Astrocyte (in vitro differentiated cells and primary cell): ENCODE results near the gene MAML2. TPM values are rescaled to one million over a fixed set of nuclear protein-coding genes. Genes with fewer than 3 reads are reported as not detected.

Experiments used
- DNase-seq: peaks from one replicate; pipeline ENCODE4 v3.0.0-alpha.2; 2010; ENCODE audit warnings: low read depth
- FAIRE-seq: peaks from 2 replicates; lab custom pipeline; 2011; peaks lifted over from hg19 to GRCh38; lab: Jason Lieb, UNC
- H2AFZ ChIP-seq: 2 replicates; pipeline ENCODE4 v1.6.0; 2012; ENCODE audit warnings: low read depth, low read length, inconsistent platforms
- H3K27ac ChIP-seq: 2 replicates; pipeline ENCODE4 v1.5.1; 2011; ENCODE audit warnings: low read depth, low read length, inconsistent platforms
- H3K27me3 ChIP-seq: 2 replicates; pipeline ENCODE4 v1.6.0; 2011; ENCODE audit warnings: low read length, inconsistent platforms; ENCODE audit not compliant: insufficient read depth
- H3K36me3 ChIP-seq: 2 replicates; pipeline ENCODE4 v1.5.1; 2011; ENCODE audit warnings: low read length, inconsistent platforms; ENCODE audit not compliant: insufficient read depth
- H3K4me1 ChIP-seq: 2 replicates; pipeline ENCODE4 v1.5.1; 2011; ENCODE audit warnings: low read length, inconsistent platforms; ENCODE audit not compliant: insufficient read depth
- H3K4me2 ChIP-seq: 2 replicates; pipeline ENCODE4 v1.6.0; 2012; ENCODE audit warnings: low read length, inconsistent platforms
- H3K4me3 ChIP-seq: 2 replicates; pipeline ENCODE4 v1.5.1; 2011; ENCODE audit warnings: low read depth, mild to moderate bottlenecking, low read length, inconsistent platforms; ENCODE audit not compliant: insufficient read depth
- H3K79me2 ChIP-seq: 2 replicates; pipeline ENCODE4 v1.6.0; 2012; ENCODE audit warnings: mild to moderate bottlenecking, low read length, inconsistent platforms; ENCODE audit not compliant: insufficient read depth
- H3K9ac ChIP-seq: 2 replicates; pipeline ENCODE4 v1.6.0; 2012; ENCODE audit warnings: mild to moderate bottlenecking, low read length, inconsistent platforms
- H3K9me3 ChIP-seq: 2 replicates; pipeline ENCODE4 v1.5.1; 2012; ENCODE audit warnings: low read depth, mild to moderate bottlenecking, low read length, inconsistent platforms; ENCODE audit not compliant: insufficient read depth
- H4K20me1 ChIP-seq: 2 replicates; pipeline ENCODE4 v1.6.0; 2012; ENCODE audit warnings: low read length, inconsistent platforms; ENCODE audit not compliant: insufficient read depth
- H3K27ac Mint-ChIP-seq: one replicate; pipeline ENCODE4 v1.8.0; 2021; ENCODE audit warnings: mild to moderate bottlenecking, mixed read lengths; ENCODE audit not compliant: unreplicated experiment
- H3K27me3 Mint-ChIP-seq: one replicate; pipeline ENCODE4 v1.8.0; 2021; ENCODE audit warnings: low read depth, mixed read lengths; ENCODE audit not compliant: unreplicated experiment
- H3K36me3 Mint-ChIP-seq: one replicate; pipeline ENCODE4 v1.8.0; 2021; ENCODE audit warnings: low read depth, mixed read lengths; ENCODE audit not compliant: unreplicated experiment
- H3K4me1 Mint-ChIP-seq: one replicate; pipeline ENCODE4 v1.8.0; 2021; ENCODE audit warnings: low read depth, mixed read lengths; ENCODE audit not compliant: unreplicated experiment
- H3K4me3 Mint-ChIP-seq: one replicate; pipeline ENCODE4 v1.8.0; 2021; ENCODE audit warnings: mild to moderate bottlenecking, moderate library complexity, mixed read lengths; ENCODE audit not compliant: unreplicated experiment
- H3K9me3 Mint-ChIP-seq: one replicate; pipeline ENCODE4 v1.8.0; 2021; ENCODE audit warnings: mild to moderate bottlenecking, mixed read lengths; ENCODE audit not compliant: unreplicated experiment
- CTCF ChIP-seq: IDR thresholded peaks from 2 replicates; pipeline ENCODE4 v1.5.1; 2011; ENCODE audit warnings: low read depth, mild to moderate bottlenecking, inconsistent platforms, low read length, moderate library complexity; ENCODE audit not compliant: insufficient read depth
- EZH2 ChIP-seq: IDR thresholded peaks from 2 replicates; pipeline ENCODE4 v1.6.1; 2012; ENCODE audit warnings: mild to moderate bottlenecking, low read length, inconsistent platforms; ENCODE audit not compliant: insufficient read depth
- total RNA-seq: library from RNA; stranded (reverse); gene quantifications from 2 replicates; pipeline ENCODE4 v1.2.1, GENCODE V29; 2021

MAML2 gene
- total RNA-seq, 1 donor from 2014 or later = 27.4 TPM

GRCh38 chr11:96315476-96315875 is 27.5 kb downstream of the MAML2 start:
- no peak overlapping the region for H3K9ac ChIP-seq
- peaks cover 82% of the 10 kb centered on the region for H3K4me1 Mint-ChIP-seq
- H3K36me3 ChIP-seq = no peaks in the 10 kb centered on the region
- H4K20me1 ChIP-seq = no peaks in the 10 kb centered on the region
- H3K4me3 ChIP-seq = no peak overlapping the region
- peaks cover 52% of the 10 kb centered on the region for H3K4me1 ChIP-seq
- H3K27ac ChIP-seq = no peak overlapping the region
- DNase-seq (no peak), FAIRE-seq (no peak)
- H3K4me2 ChIP-seq = no peak overlapping the region
- H3K9me3 ChIP-seq = no peaks in the 10 kb centered on the region
- peaks cover 10% of the 10 kb centered on the region for H3K36me3 Mint-ChIP-seq
- H2AFZ ChIP-seq = no peak overlapping the region
- TF ChIP-seq EZH2 (no peak), CTCF (no peak)
- H3K27me3 Mint-ChIP-seq = no peaks in the 10 kb centered on the region
- H3K27me3 ChIP-seq = no peaks in the 10 kb centered on the region
- H3K4me3 Mint-ChIP-seq = no peak overlapping the region
- peaks cover 88% of the 10 kb centered on the region for H3K79me2 ChIP-seq
- H3K9me3 Mint-ChIP-seq = no peaks in the 10 kb centered on the region
- peak overlapping the region; percentile 77 for H3K27ac Mint-ChIP-seq

- Histone ChIP-seq H3K36me3 (no peaks in the 10 kb centered on the region), H3K27me3 (no peaks in the 10 kb centered on the region), H3K4me1 (peaks cover 55% of the 10 kb centered on the region), H3K4me3 (peak overlapping the region; percentile 4), H2AFZ (no peak overlapping the region), H3K79me2 (peaks cover 88% of the 10 kb centered on the region), H3K9ac (peak overlapping the region; percentile 65), H3K27ac (peak overlapping the region; percentile 84), H3K9me3 (no peaks in the 10 kb centered on the region), H3K4me2 (peak overlapping the region; percentile 69), H4K20me1 (no peaks in the 10 kb centered on the region)
- FAIRE-seq (peak; percentile 29), DNase-seq (peak; percentile 87)
- Mint-ChIP-seq H3K36me3 (peaks cover 10% of the 10 kb centered on the region), H3K27ac (peak overlapping the region; percentile 96), H3K4me1 (peaks cover 74% of the 10 kb centered on the region), H3K27me3 (no peaks in the 10 kb centered on the region), H3K9me3 (no peaks in the 10 kb centered on the region), H3K4me3 (no peak overlapping the region)
- TF ChIP-seq CTCF (no peak), EZH2 (no peak)
These were observed 28.5 kb downstream of the MAML2 start for GRCh38 chr11:96314326-96315020.

GRCh38 chr11:96313163-96313562 is 29.8 kb downstream of the MAML2 start:
- Mint-ChIP-seq H3K4me3 (no peak overlapping the region), H3K9me3 (no peaks in the 10 kb centered on the region), H3K27me3 (no peaks in the 10 kb centered on the region), H3K4me1 (peaks cover 79% of the 10 kb centered on the region), H3K36me3 (peaks cover 10% of the 10 kb centered on the region), H3K27ac (peak overlapping the region; percentile 96)
- Histone ChIP-seq H2AFZ (no peak overlapping the region), H3K4me1 (peaks cover 68% of the 10 kb centered on the region), H3K4me3 (no peak overlapping the region), H3K9me3 (no peaks in the 10 kb centered on the region), H3K27ac (peak overlapping the region; percentile 84), H3K9ac (peak overlapping the region; percentile 10), H3K36me3 (no peaks in the 10 kb centered on the region), H3K4me2 (no peak overlapping the region), H3K79me2 (peaks cover 88% of the 10 kb centered on the region), H3K27me3 (no peaks in the 10 kb centered on the region), H4K20me1 (no peaks in the 10 kb centered on the region)
- DNase-seq (no peak), FAIRE-seq (no peak)
- TF ChIP-seq EZH2 (no peak), CTCF (no peak)
